HG03060 (cell line): ENCODE results near the gene LZTR1.
"Not testable (repeated sequence)": the region's sequence is repeated elsewhere in the genome, so short reads cannot be mapped to it uniquely, and the experiment has no call there.

Source experiments
- ATAC-seq: cut with Tn5 transposase; IDR thresholded peaks from one replicate; pipeline ENCODE4 v1.9.1; 2021; ENCODE audit warnings: low read depth, moderate number of reproducible peaks; ENCODE audit not compliant: unreplicated experiment

The LZTR1 gene

GRCh38 chr22:20965104-20965887 lies 16.8 kb upstream of the LZTR1 start:
- no peak for ATAC-seq

GRCh38 chr22:20965888-20966855 lies 15.9 kb upstream of the LZTR1 start:
- ATAC-seq, result no peak

GRCh38 chr22:20966883-20967696 lies 15.0 kb upstream of the LZTR1 start, which contains the start of gene AIFM3:
AIFM3 (plus strand) TSS chr22:20967255; CDS start chr22:20967945, 690 bp downstream.
- ATAC-seq, result no peak

GRCh38 chr22:20967697-20968211 lies 14.3 kb upstream of the LZTR1 start:
- ATAC-seq, result no peak

- no peak for ATAC-seq
Measured at GRCh38 chr22:20968281-20968977, 13.7 kb upstream of the LZTR1 start.

GRCh38 chr22:20970939-20971657 lies 11.0 kb upstream of the LZTR1 start:
- ATAC-seq, result no peak

GRCh38 chr22:20972014-20972694 lies 9.9 kb upstream of the LZTR1 start:
- ATAC-seq, result not testable (repeated sequence)

GRCh38 chr22:20972933-20973577 lies 9.0 kb upstream of the LZTR1 start:
- ATAC-seq, result no peak

GRCh38 chr22:20973634-20974286 lies 8.3 kb upstream of the LZTR1 start:
- ATAC-seq, result no peak

GRCh38 chr22:20974336-20974955 lies 7.7 kb upstream of the LZTR1 start:
- ATAC-seq, result no peak

GRCh38 chr22:20975541-20976290 lies 6.4 kb upstream of the LZTR1 start:
- no peak for ATAC-seq

GRCh38 chr22:20976291-20976877 lies 5.7 kb upstream of the LZTR1 start:
- no peak for ATAC-seq

- ATAC-seq, result no peak
Measured at GRCh38 chr22:20977019-20977418, 5.1 kb upstream of the LZTR1 start.

- no peak for ATAC-seq
Measured at GRCh38 chr22:20977516-20978170, 4.5 kb upstream of the LZTR1 start.

- ATAC-seq, result no peak
Measured at GRCh38 chr22:20978419-20978818, 3.7 kb upstream of the LZTR1 start.
